ENCODE data around the gene RFTN1. TPM values are rescaled to one million over a fixed set of nuclear protein-coding genes. Genes with fewer than 3 reads are reported as not detected.

Gene RFTN1
- total and polyA plus RNA-seq, 10 of the 15 experiments (the other 5 are each of a cell fraction or from before 2014, with no cell fraction given) = 20.6 to 213 (median 147) TPM

GRCh38 chr3:16419640-16420241, 93.8 kb downstream of the RFTN1 start (continued):
- TF ChIP-seq, protein P1, sequence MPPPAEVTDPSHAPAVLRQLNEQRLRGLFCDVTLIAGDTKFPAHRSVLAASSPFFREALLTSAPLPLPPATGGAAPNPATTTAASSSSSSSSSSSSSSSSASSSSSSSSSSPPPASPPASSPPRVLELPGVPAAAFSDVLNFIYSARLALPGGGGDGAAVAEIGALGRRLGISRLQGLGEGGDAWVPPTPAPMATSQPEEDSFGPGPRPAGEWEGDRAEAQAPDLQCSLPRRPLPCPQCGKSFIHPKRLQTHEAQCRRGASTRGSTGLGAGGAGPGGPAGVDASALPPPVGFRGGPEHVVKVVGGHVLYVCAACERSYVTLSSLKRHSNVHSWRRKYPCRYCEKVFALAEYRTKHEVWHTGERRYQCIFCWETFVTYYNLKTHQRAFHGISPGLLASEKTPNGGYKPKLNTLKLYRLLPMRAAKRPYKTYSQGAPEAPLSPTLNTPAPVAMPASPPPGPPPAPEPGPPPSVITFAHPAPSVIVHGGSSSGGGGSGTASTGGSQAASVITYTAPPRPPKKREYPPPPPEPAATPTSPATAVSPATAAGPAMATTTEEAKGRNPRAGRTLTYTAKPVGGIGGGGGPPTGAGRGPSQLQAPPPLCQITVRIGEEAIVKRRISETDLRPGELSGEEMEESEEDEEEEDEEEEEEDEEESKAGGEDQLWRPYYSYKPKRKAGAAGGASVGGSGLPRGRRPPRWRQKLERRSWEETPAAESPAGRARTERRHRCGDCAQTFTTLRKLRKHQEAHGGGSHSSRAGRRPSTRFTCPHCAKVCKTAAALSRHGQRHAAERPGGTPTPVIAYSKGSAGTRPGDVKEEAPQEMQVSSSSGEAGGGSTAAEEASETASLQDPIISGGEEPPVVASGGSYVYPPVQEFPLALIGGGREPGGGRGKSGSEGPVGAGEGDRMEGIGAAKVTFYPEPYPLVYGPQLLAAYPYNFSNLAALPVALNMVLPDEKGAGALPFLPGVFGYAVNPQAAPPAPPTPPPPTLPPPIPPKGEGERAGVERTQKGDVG (CRISPR knock-in tag; IDR thresholded peaks at IDR 0.05) = no peak
- TF ChIP-seq MEF2A (IDR thresholded peaks at IDR 0.05; ENCODE audit: insufficient read depth, low read depth, low read length) = no peak
- TF ChIP-seq, protein P2, sequence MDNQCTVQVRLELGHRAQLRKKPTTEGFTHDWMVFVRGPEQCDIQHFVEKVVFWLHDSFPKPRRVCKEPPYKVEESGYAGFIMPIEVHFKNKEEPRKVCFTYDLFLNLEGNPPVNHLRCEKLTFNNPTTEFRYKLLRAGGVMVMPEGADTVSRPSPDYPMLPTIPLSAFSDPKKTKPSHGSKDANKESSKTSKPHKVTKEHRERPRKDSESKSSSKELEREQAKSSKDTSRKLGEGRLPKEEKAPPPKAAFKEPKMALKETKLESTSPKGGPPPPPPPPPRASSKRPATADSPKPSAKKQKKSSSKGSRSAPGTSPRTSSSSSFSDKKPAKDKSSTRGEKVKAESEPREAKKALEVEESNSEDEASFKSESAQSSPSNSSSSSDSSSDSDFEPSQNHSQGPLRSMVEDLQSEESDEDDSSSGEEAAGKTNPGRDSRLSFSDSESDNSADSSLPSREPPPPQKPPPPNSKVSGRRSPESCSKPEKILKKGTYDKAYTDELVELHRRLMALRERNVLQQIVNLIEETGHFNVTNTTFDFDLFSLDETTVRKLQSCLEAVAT (IDR thresholded peaks at IDR 0.05) = no peak
- TF ChIP-seq NR2C1 (IDR thresholded peaks at IDR 0.05) = no peak
- no peak for TF ChIP-seq FOXM1 (IDR thresholded peaks at IDR 0.05; ENCODE audit: low read depth, low read length)
- TF ChIP-seq PKNOX1 (IDR thresholded peaks at IDR 0.05) = no peak
- no peak for TF ChIP-seq NFYB (IDR thresholded peaks at IDR 0.05; ENCODE audit: insufficient read depth, low read depth, low read length)
